K562 (cell line): ENCODE data around the gene SPINK4. TPM values are rescaled to one million over a fixed set of nuclear protein-coding genes. Genes with fewer than 3 reads are reported as not detected.

Source experiments
- BHLHE40 ChIP-seq: IDR thresholded peaks from 2 replicates; pipeline ENCODE4 v1.6.1; 2011; ENCODE audit warnings: low read length, improper control_type of control experiment
- ELF1 ChIP-seq: fragments of 200-800 bp; sonication (Bioruptor generic); IDR thresholded peaks from 2 replicates; pipeline ENCODE4 v1.6.1; 2016; ENCODE audit warnings: missing genetic modification characterization, missing compliant biosample characterization
- MED1 ChIP-seq: sonication (generic); formaldehyde crosslinking; IDR thresholded peaks from 2 replicates; pipeline ENCODE4 v1.8.1; 2023; ENCODE audit warnings: missing genetic modification reagents, borderline replicate concordance
- SIN3A ChIP-seq, 2 experiments: fragments of 150-350 bp in 1 of 2; IDR thresholded peaks; 2 replicates each; pipeline ENCODE4 v1.6.1; 2011 to 2016; ENCODE audit warnings: borderline replicate concordance in 2 of 2, low read depth in 2 of 2, low read length in 2 of 2, mild to moderate bottlenecking in 2 of 2, moderate library complexity in 2 of 2; ENCODE audit not compliant: control insufficient read depth in 1 of 2
- SIX5 ChIP-seq, 2 experiments: IDR thresholded peaks; 2 replicates each; pipeline ENCODE4 v1.6.1; 2011; ENCODE audit warnings: low read length in 2 of 2, borderline replicate concordance in 1 of 2, low read depth in 1 of 2, mild to moderate bottlenecking in 1 of 2, moderate library complexity in 1 of 2; ENCODE audit not compliant: insufficient read depth in 1 of 2
- SREBF2 ChIP-seq: sonication (generic); formaldehyde crosslinking; IDR thresholded peaks from 2 replicates; pipeline ENCODE4 v1.4.0; 2020; ENCODE audit warnings: mild to moderate bottlenecking, missing genetic modification reagents
- TOE1 ChIP-seq, 2 experiments: fragments of 450-650 bp in 1 of 2; sonication (generic) in 1 of 2; formaldehyde crosslinking in 1 of 2; IDR thresholded peaks; 2 replicates each; pipeline versions ENCODE4 v1.7.1 to v1.8.0; 2016 to 2022; ENCODE audit warnings: borderline replicate concordance in 2 of 2, mild to moderate bottlenecking in 2 of 2, antibody characterized with exemption in 1 of 2, inconsistent platforms in 1 of 2, low read depth in 1 of 2, missing genetic modification reagents in 1 of 2, moderate library complexity in 1 of 2
- ZNF224 ChIP-seq: sonication (generic); formaldehyde crosslinking; IDR thresholded peaks from 2 replicates; pipeline ENCODE4 v1.8.0; 2022; ENCODE audit warnings: mild to moderate bottlenecking, missing genetic modification reagents
- polyA plus RNA-seq, 8 experiments: library from polyadenylated mRNA; depleted of rRNA in 4 of 8; stranded (reverse) in 5 of 8; unstranded in 3 of 8; fragments of >200 nt; fragmentation: Nextera tagmentation in 2 of 8; fragmentation: Illumina TruSeq in 1 of 8; extraction: Ambion mirVana in 2 of 8; extraction: Trizol in 1 of 8; gene quantifications; 2 replicates each; pipeline versions ENCODE4 v1.2.1 to v1.2.3, GENCODE V29; 2011 to 2014; ENCODE audit warnings: inconsistent platforms in 1 of 8, missing spikeins in 1 of 8
- total RNA-seq, 7 experiments: library from RNA; depleted of rRNA in 6 of 7; stranded (reverse); fragments of >200 nt in 6 of 7; fragmentation: Illumina TruSeq in 2 of 7; extraction: Trizol in 2 of 7; gene quantifications; 2 replicates each; pipeline versions ENCODE4 v1.2.1 to v1.2.3, GENCODE V29; 2011 to 2021; ENCODE audit warnings: low replicate concordance in 1 of 7
- TF ChIP-seq, protein P1 (sequence below): sonication (generic); formaldehyde crosslinking; IDR thresholded peaks from 2 replicates; pipeline ENCODE4 v1.8.0; 2022; ENCODE audit warnings: mild to moderate bottlenecking, missing genetic modification reagents
- TF ChIP-seq, protein P2 (sequence below): sonication (generic); formaldehyde crosslinking; IDR thresholded peaks from 2 replicates; pipeline ENCODE4 v1.9.0; 2022; ENCODE audit warnings: mild to moderate bottlenecking, missing genetic modification reagents

Gene SPINK4
- total and polyA plus RNA-seq, 9 of the 15 experiments (the other 6 are each of a cell fraction or from before 2014, with no cell fraction given) = 0.74 to 5.5 (median 2.1) TPM; not detected in 2

DNA sequence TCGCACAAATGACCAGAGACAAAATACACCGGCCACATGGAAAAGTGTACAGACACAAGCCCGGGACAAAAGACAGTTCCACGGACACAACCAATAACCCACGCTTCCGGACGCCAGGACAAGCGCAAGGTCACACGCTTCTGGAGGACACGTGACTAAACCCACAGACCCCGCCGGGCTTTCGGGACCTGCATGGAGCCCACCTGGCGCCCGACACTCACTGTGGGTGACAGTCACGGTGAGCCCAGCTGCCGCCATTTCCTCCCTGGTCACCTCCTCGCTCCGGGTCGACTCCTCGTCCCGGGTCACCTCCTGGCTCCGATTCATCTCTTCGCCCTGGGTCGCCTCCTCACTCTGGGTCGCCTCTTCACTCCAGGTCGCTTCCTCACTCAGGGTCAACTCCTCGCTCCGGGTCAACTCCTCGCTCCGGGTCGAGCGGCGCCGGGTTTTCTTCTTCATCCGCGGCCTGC lies 24.1 kb downstream of the SPINK4 start (continued):
- TF ChIP-seq BHLHE40 (peak; percentile 47), ZNF224 (CRISPR knock-in tag) (0 out of 2 replicates have a peak, but pooled peaks have one; percentile 32), SREBF2 (CRISPR knock-in tag) (no peak), TOE1 (IDR thresholded peaks at IDR 0.05; ENCODE audit: borderline replicate concordance) (peak; percentile 67), TOE1 (CRISPR knock-in tag; IDR thresholded peaks at IDR 0.05; ENCODE audit: borderline replicate concordance, low read depth) (no peak), ELF1 (tag) (no peak), SIN3A (IDR thresholded peaks at IDR 0.05; ENCODE audit: borderline replicate concordance in 2 of 2, control insufficient read depth in 1 of 2, low read depth in 2 of 2, low read length in 2 of 2) (0 out of 4 replicates have a peak, but pooled peaks of 1 of the 2 experiments have one; percentile 12), MED1 (no peak), SIX5 (IDR thresholded peaks at IDR 0.05; ENCODE audit: borderline replicate concordance in 1 of 2, insufficient read depth in 1 of 2, low read depth in 1 of 2, low read length in 2 of 2) (no peak)
- TF ChIP-seq, protein P1, sequence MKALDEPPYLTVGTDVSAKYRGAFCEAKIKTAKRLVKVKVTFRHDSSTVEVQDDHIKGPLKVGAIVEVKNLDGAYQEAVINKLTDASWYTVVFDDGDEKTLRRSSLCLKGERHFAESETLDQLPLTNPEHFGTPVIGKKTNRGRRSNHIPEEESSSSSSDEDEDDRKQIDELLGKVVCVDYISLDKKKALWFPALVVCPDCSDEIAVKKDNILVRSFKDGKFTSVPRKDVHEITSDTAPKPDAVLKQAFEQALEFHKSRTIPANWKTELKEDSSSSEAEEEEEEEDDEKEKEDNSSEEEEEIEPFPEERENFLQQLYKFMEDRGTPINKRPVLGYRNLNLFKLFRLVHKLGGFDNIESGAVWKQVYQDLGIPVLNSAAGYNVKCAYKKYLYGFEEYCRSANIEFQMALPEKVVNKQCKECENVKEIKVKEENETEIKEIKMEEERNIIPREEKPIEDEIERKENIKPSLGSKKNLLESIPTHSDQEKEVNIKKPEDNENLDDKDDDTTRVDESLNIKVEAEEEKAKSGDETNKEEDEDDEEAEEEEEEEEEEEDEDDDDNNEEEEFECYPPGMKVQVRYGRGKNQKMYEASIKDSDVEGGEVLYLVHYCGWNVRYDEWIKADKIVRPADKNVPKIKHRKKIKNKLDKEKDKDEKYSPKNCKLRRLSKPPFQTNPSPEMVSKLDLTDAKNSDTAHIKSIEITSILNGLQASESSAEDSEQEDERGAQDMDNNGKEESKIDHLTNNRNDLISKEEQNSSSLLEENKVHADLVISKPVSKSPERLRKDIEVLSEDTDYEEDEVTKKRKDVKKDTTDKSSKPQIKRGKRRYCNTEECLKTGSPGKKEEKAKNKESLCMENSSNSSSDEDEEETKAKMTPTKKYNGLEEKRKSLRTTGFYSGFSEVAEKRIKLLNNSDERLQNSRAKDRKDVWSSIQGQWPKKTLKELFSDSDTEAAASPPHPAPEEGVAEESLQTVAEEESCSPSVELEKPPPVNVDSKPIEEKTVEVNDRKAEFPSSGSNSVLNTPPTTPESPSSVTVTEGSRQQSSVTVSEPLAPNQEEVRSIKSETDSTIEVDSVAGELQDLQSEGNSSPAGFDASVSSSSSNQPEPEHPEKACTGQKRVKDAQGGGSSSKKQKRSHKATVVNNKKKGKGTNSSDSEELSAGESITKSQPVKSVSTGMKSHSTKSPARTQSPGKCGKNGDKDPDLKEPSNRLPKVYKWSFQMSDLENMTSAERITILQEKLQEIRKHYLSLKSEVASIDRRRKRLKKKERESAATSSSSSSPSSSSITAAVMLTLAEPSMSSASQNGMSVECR (CRISPR knock-in tag) = peak; percentile 10; the same call in 1 of the 2 replicates
- TF ChIP-seq, protein P2, sequence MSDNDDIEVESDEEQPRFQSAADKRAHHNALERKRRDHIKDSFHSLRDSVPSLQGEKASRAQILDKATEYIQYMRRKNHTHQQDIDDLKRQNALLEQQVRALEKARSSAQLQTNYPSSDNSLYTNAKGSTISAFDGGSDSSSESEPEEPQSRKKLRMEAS = peak; percentile 68; the same call in 1 of the 2 replicates
- TF ChIP-seq, all 486 proteins: peak for 35
